Muscle of back (tissue), 11 donors: Measurements from ENCODE around the gene C2CD4B. TPM values are rescaled to one million over a fixed set of nuclear protein-coding genes. Genes with fewer than 3 reads are reported as not detected.

Experiments used
- DNase-seq, 3 donors: peaks; one replicate each; pipeline versions ENCODE4 v3.0.0 to v3.0.0-alpha.2; 2013
- polyA plus RNA-seq, 10 donors: library from polyadenylated mRNA; unstranded; fragments of 120-200 nt; gene quantifications; one replicate each; pipeline ENCODE4 v1.2.1, GENCODE V29; 2013; ENCODE audit not compliant: insufficient read length in 10 of 10

C2CD4B gene
- polyA plus RNA-seq, 10 donors = 0.74 to 23.1 (median 2.8) TPM

- no peak for DNase-seq
These were observed 11.9 kb downstream of the C2CD4B start for GRCh38 chr15:62153228-62153627.

- DNase-seq = no peak
These were observed 14.6 kb downstream of the C2CD4B start for GRCh38 chr15:62150445-62150844.

- DNase-seq = no peak
These were observed 15.4 kb downstream of the C2CD4B start for GRCh38 chr15:62149729-62150128.

- no peak for DNase-seq
These were observed 17.5 kb downstream of the C2CD4B start for GRCh38 chr15:62147551-62147950.

GRCh38 chr15:62147149-62147548 lies 17.9 kb downstream of the C2CD4B start:
- no peak for DNase-seq

GRCh38 chr15:62145015-62145735 lies 19.9 kb downstream of the C2CD4B start:
- DNase-seq = no peak

- no peak for DNase-seq
These were observed 22.3 kb downstream of the C2CD4B start for GRCh38 chr15:62142736-62143135.

- no peak for DNase-seq
These were observed 23.2 kb downstream of the C2CD4B start for GRCh38 chr15:62141643-62142588.

- DNase-seq = no peak
These were observed 23.9 kb downstream of the C2CD4B start for GRCh38 chr15:62141200-62141599.

GRCh38 chr15:62138124-62138523 lies 27.0 kb downstream of the C2CD4B start:
- peak in 2 of 3 donors; percentile 24 to 42 for DNase-seq

GRCh38 chr15:62136911-62137865 lies 27.9 kb downstream of the C2CD4B start:
- DNase-seq = no peak

- no peak for DNase-seq
These were observed 29.5 kb downstream of the C2CD4B start for GRCh38 chr15:62135532-62136134.

- no peak for DNase-seq
These were observed 31.9 kb downstream of the C2CD4B start for GRCh38 chr15:62133141-62133540.

GRCh38 chr15:62128916-62129315 lies 36.2 kb downstream of the C2CD4B start:
- no peak for DNase-seq

- no peak for DNase-seq
These were observed 38.7 kb downstream of the C2CD4B start for GRCh38 chr15:62126364-62126763.

GRCh38 chr15:62125773-62126172 lies 39.3 kb downstream of the C2CD4B start:
- peak in 1 of 3 donors; percentile 37 for DNase-seq

- DNase-seq = no peak
These were observed 40.1 kb downstream of the C2CD4B start for GRCh38 chr15:62124973-62125303.

GRCh38 chr15:62124176-62124972 lies 40.7 kb downstream of the C2CD4B start:
- peak in 1 of 3 donors; percentile 35 for DNase-seq

- DNase-seq = no peak
These were observed 42.8 kb downstream of the C2CD4B start for GRCh38 chr15:62122249-62122648.

GRCh38 chr15:62121273-62122015 lies 43.6 kb downstream of the C2CD4B start:
- no peak for DNase-seq
